Duodenal mucosa (tissue), 2 donors: ENCODE data around the gene SLC8A2.

Experiments
- H3K27ac ChIP-seq: one replicate; pipeline ENCODE4 v1.7.0; 2013; ENCODE audit warnings: low read depth, low read length
- H3K27me3 ChIP-seq, 2 donors: one replicate each; pipeline ENCODE4 v1.7.0; 2013; ENCODE audit warnings: low read length in 2 of 2, control low read depth in 1 of 2; ENCODE audit not compliant: insufficient read depth in 2 of 2, control insufficient read depth in 1 of 2
- H3K36me3 ChIP-seq, 2 donors: one replicate each; pipeline ENCODE4 v1.7.0; 2013; ENCODE audit warnings: low read length in 2 of 2, control low read depth in 1 of 2; ENCODE audit not compliant: insufficient read depth in 2 of 2, control insufficient read depth in 1 of 2
- H3K4me1 ChIP-seq, 2 donors: one replicate each; pipeline ENCODE4 v1.7.0; 2013; ENCODE audit warnings: low read length in 2 of 2, control low read depth in 1 of 2; ENCODE audit not compliant: insufficient read depth in 2 of 2, control insufficient read depth in 1 of 2
- H3K4me3 ChIP-seq, 2 donors: one replicate each; pipeline ENCODE4 v1.7.0; 2013; ENCODE audit warnings: low read length in 2 of 2, low read depth in 1 of 2
- H3K9ac ChIP-seq, 2 donors: one replicate each; pipeline ENCODE4 v1.7.0; 2013; ENCODE audit warnings: low read length in 2 of 2, low read depth in 1 of 2
- H3K9me3 ChIP-seq, 2 donors: one replicate each; pipeline ENCODE4 v1.7.0; 2013; ENCODE audit warnings: low read length in 2 of 2, control low read depth in 1 of 2; ENCODE audit not compliant: control insufficient read depth in 1 of 2

SLC8A2 gene, protein sequence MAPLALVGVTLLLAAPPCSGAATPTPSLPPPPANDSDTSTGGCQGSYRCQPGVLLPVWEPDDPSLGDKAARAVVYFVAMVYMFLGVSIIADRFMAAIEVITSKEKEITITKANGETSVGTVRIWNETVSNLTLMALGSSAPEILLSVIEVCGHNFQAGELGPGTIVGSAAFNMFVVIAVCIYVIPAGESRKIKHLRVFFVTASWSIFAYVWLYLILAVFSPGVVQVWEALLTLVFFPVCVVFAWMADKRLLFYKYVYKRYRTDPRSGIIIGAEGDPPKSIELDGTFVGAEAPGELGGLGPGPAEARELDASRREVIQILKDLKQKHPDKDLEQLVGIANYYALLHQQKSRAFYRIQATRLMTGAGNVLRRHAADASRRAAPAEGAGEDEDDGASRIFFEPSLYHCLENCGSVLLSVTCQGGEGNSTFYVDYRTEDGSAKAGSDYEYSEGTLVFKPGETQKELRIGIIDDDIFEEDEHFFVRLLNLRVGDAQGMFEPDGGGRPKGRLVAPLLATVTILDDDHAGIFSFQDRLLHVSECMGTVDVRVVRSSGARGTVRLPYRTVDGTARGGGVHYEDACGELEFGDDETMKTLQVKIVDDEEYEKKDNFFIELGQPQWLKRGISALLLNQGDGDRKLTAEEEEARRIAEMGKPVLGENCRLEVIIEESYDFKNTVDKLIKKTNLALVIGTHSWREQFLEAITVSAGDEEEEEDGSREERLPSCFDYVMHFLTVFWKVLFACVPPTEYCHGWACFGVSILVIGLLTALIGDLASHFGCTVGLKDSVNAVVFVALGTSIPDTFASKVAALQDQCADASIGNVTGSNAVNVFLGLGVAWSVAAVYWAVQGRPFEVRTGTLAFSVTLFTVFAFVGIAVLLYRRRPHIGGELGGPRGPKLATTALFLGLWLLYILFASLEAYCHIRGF

DNA sequence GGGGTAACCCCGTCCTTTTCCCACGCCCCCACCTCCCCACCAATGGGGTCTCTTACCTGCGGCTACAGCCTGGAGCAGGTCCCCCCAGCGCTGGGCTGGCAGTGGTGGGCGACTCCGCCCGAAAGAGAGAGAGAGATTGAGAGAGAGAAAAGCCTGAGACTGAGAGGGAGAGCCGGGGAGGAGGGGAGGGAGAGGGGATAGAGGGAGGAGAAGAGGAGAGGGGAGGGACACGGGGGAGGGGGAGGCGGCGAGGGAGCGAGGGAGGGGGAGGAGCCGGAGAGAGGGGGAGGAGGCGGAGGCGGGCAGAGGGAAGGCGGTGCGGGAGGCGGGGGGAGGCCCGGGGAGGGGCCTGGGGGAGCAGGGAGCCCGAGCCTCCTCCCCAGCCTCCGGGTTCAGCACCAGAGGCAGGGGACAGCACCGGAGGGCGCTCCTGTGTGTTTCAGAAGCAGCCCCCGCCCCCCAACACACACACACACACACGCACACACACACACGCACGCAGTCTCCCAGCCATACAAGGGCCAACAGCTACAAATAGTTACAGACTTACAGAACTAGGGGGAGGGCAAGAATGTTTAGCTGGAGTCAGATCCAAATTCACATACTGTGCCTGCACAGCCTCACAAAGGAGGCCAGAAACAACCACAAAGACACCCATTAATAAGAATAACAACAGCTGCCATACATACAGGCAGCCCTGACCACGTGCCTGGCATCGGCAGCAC, at the start of gene SLC8A2:
TSS of gene SLC8A2 (minus strand) at position 161 of the 725 bp plus-strand sequence. CDS start 5,490 bp downstream, outside the sequence.
- no peaks in the 10 kb centered on the region for H3K9me3 ChIP-seq
- no peak within 1 kb of the TSS for H3K9ac ChIP-seq
- peaks cover 30 to 40% of the 10 kb centered on the region in 2 donors for H3K27me3 ChIP-seq
- no peak within 1 kb of the TSS for H3K27ac ChIP-seq
- no peaks in the 10 kb centered on the region for H3K4me1 ChIP-seq
- no peaks in the 10 kb centered on the region for H3K36me3 ChIP-seq
- H3K4me3 ChIP-seq, result no peak within 1 kb of the TSS

DNA sequence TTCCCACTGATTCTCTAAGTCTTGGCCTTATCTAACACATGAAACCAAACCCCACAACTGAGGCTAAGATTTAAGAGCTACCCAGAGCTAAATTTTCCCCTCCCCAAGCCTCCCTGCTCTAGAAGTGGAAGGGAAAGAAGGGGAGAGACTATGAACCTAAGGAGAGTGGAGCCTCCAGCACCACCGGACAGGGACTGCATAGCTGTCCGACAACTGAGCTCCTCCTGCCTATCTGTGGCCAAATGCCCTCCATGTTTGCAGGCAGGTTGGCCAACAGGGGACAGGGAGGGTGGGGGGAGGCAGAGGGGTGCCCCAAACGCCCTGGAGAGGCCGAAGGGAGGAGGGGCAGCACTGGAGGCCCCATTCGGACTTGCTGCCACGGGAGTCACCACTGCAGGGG, 49.1 kb upstream of the SLC8A2 start:
- Histone ChIP-seq H3K4me3 (no peak overlapping the region), H3K9me3 (no peaks in the 10 kb centered on the region), H3K27ac (no peak overlapping the region), H3K4me1 (peaks cover 9 to 16% of the 10 kb centered on the region in 2 donors), H3K27me3 (no peaks in the 10 kb centered on the region), H3K36me3 (no peaks in the 10 kb centered on the region), H3K9ac (no peak overlapping the region)

DNA sequence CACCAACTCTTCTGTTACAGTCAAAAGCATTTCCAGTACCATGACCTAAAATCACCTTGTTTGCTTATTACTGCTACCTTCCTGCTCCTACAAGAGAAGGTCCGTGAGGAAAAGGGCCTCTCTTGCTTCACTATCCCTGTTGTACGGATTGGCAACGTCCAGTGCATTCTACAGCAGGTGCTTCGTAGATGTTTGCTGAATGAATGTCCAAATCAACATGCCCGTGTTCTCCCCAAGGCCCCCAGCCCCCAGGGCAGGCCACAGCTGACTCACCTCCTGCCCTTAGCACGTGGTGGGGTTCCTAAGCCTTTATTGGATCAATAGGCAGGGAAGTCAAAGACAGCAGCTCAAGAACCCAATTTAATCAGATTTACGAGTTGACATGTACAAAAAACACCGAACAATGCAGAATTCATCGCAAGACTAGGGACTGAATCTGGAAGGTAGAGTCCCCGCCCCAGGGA, 48.7 kb upstream of the SLC8A2 start:
- Histone ChIP-seq H3K9me3 (no peaks in the 10 kb centered on the region), H3K4me1 (peaks cover 9 to 18% of the 10 kb centered on the region in 2 donors), H3K9ac (no peak overlapping the region), H3K4me3 (no peak overlapping the region), H3K27me3 (no peaks in the 10 kb centered on the region), H3K27ac (no peak overlapping the region), H3K36me3 (no peaks in the 10 kb centered on the region)

DNA sequence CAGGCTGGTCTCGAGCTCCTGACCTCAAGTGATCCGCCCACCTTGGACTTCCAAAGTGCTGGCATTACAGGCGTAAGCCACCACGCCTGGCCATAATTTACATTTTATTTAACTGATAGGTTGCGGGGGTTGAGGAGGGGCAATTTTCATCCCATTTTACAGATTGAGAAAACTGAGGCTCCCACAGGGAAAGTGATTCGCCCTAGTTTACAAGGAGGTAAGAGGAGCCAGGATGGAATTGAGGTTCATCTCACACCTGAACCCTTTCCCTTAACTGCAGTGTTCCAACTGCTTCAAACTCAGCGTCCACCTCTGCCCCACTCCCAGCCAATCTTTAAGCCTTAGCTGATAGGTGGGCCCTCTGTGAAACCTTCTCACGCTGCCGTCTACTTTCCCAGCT, 47.2 kb upstream of the SLC8A2 start:
- Histone ChIP-seq H3K27me3 (no peaks in the 10 kb centered on the region), H3K9ac (no peak overlapping the region)

DNA sequence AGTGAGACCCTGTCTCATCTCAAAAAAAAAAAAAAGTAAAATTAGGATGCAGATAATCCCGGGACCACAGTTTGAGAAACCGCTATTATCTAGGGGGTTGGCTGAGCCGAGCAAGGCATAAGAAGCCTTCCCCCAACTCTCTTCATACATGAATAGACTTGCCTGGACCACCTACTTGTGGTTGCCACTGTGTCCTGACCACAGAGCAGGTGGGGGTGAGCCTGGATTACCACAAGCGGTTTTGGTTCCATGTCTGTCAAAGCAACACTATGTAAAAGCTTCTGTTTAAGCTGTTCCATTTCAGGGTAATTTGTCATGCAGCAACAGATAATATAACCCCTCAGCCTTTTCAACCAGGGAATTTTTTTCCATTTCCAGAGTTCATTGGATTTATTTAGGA, 46.4 kb upstream of the SLC8A2 start:
- Histone ChIP-seq H3K36me3 (no peaks in the 10 kb centered on the region), H3K4me1 (peaks cover 9 to 17% of the 10 kb centered on the region in 2 donors), H3K9ac (no peak overlapping the region), H3K9me3 (no peaks in the 10 kb centered on the region), H3K27ac (no peak overlapping the region), H3K27me3 (no peaks in the 10 kb centered on the region), H3K4me3 (no peak overlapping the region)

More for the DNA sequence above, 47.2 kb upstream of the SLC8A2 start:
- Histone ChIP-seq H3K4me3 (no peak overlapping the region), H3K9me3 (no peaks in the 10 kb centered on the region), H3K36me3 (no peaks in the 10 kb centered on the region), H3K4me1 (peaks cover 9 to 17% of the 10 kb centered on the region in 2 donors), H3K27ac (no peak overlapping the region)

DNA sequence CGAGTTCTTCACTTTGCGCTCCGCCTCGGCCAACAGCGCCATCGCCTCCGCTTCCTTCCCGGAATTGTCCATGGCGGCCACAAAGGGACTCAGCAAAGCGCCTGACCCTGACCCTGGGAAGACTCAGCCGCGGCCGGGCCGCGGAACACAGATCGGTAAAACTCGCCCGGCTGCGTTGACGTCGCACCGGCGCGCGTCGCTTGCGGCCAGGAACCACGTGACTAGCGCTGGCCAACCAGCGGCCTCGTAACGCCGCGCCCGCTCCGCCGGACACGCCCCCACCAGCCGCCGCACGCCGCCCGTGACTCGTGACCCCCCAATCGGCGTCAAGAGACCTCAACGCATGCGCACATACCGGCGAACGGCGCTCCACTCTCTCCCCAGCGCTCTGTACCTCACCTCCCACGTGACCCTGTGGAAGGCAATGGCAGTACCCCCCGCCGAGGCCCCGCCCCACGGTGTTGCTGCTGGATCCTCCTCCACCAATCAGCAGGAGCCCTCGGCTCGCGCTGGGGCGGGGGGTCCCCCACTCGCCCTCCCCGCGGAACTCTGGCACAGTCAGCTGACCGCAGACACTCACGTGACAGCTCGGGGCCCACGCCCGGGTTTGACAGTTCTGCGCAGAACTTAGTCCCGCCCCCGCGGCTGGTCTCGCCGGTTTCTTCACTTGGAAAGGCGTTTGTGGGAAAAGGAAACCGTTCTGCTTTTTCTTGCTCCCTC, 43.3 kb upstream of the SLC8A2 start, which contains the start of gene NAPA:
TSS of gene NAPA (minus strand) at position 195 of the 720 bp plus-strand sequence. CDS start at position 72, 123 bp downstream.
- Histone ChIP-seq H3K4me1 (peaks cover 33 to 40% of the 10 kb centered on the region in 2 donors), H3K27me3 (no peaks in the 10 kb centered on the region), H3K27ac (peak within 1 kb of the TSS; percentile 94), H3K9ac (peak within 1 kb of the TSS; percentile 99 to 100), H3K4me3 (peak within 1 kb of the TSS; percentile 99), H3K9me3 (no peaks in the 10 kb centered on the region), H3K36me3 (peaks cover 0 to 12% of the 10 kb centered on the region in 2 donors)

DNA sequence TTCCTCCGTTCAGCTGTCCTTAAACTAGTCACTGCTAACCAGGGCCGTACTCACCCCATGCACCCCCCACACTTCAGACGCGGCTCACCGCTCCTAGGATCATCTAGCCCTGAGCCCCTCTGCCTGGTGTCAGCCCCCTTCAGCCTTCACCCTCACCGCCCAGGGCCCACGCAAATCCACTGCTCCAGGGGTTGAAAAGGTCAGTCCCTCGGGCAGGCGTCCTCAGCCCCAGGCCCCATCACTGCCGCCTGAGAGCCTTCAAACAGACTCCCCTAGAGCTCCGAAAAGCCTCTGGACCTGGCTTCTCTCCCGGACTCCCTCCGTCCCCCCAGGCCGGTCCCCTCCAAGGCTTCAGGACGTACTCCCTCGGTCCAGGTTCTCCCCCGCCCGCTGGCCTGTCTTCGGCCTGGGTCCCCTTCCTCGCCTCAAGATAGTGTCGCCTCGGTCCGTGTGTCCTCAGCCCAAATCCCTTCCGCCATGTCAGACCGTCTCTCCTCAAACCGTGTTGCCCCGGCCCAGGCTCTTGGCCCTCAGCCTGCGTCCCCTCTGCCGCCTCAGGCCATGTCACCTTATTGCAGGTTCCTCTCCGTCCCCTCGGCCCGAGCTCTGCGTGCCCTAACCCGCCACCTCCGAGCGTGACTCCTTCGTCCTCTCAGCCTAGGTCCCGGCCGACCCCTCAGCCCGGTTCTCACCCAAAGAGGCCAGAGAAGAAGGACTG, 42.6 kb upstream of the SLC8A2 start:
- peak overlapping the region; percentile 99 to 100 for H3K9ac ChIP-seq
- H3K4me3 ChIP-seq, result peak overlapping the region; percentile 99
- peaks cover 0 to 16% of the 10 kb centered on the region in 2 donors for H3K36me3 ChIP-seq
- H3K27me3 ChIP-seq, result no peaks in the 10 kb centered on the region
- H3K27ac ChIP-seq, result peak overlapping the region; percentile 94
- peaks cover 33 to 40% of the 10 kb centered on the region in 2 donors for H3K4me1 ChIP-seq
- no peaks in the 10 kb centered on the region for H3K9me3 ChIP-seq

DNA sequence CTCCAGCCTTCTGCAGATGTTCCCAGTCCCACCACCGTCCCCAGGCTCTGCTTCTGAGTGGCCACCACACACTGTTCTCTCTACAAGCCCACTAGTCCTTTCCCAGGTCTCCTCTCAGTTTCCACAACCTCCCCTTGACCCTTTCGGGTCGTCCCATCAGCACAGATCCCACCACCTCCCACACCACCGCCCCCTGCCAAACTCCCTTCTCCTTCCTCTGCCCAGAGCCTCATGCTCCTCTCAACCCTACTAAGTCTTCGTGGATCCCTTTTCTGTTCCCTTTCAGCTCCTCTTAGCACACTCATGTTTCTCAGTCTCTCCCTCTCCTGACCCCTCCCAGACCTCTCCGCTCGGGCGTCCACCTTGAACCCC, 41.2 kb upstream of the SLC8A2 start:
- H3K9me3 ChIP-seq, result no peaks in the 10 kb centered on the region
- H3K36me3 ChIP-seq, result peaks cover 0 to 16% of the 10 kb centered on the region in 2 donors
- peak overlapping the region; percentile 59 to 99 for H3K4me3 ChIP-seq
- H3K4me1 ChIP-seq, result peaks cover 33 to 38% of the 10 kb centered on the region in 2 donors
- H3K9ac ChIP-seq, result peak overlapping the region; percentile 20 to 100
- peak overlapping the region; percentile 73 for H3K27ac ChIP-seq
- no peaks in the 10 kb centered on the region for H3K27me3 ChIP-seq
